Kidney glomerular epithelial cell (primary cell): Measurements from ENCODE around the gene FZR1.

Experiments
- DNase-seq: peaks from one replicate; lab custom pipeline; 2025; lab: John Stamatoyannopoulos, UW

The FZR1 gene

DNA sequence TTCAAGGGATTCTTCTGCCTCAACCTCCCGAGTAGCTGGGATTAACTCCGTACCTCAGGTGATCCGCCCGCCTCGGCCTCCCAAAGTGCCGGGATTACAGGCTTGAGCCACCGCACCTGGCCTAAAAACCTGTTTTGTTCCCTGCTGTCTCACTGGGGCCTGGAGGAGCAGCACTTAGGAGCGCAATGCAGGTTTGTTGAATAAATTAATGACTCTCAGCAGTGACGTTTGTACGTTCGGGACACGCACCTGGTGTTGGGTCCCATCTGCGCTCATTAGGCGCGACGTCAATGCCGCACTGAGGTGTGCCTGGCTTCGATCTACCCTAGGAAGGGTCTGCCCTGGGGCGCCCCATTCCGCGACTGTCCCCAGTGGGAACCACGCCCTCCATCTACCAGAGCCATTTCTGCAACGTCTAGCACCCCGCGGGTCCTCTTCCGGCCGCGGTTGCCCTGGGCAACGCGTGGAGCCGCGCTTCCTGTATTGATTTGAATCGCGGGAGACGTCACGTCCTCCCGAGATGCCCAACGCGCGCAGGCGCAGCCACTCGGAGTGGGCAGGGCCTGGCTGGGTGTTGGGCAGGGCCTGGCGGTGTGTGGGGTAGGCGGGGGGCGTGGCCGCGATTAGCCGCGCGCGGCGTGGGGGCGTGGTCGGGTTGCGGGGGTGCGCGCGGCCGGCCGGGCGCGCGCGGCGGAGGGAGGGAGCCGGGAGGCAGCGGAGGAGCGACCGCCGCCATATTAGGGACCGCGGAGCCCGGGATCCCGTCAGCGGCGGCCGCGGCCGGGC is at the start of gene FZR1:
Gene FZR1 (plus strand): TSS at position 714 of the 786 bp plus-strand sequence. CDS start 16,679 bp downstream, outside the sequence.
- DNase-seq: peak; percentile 95

DNA sequence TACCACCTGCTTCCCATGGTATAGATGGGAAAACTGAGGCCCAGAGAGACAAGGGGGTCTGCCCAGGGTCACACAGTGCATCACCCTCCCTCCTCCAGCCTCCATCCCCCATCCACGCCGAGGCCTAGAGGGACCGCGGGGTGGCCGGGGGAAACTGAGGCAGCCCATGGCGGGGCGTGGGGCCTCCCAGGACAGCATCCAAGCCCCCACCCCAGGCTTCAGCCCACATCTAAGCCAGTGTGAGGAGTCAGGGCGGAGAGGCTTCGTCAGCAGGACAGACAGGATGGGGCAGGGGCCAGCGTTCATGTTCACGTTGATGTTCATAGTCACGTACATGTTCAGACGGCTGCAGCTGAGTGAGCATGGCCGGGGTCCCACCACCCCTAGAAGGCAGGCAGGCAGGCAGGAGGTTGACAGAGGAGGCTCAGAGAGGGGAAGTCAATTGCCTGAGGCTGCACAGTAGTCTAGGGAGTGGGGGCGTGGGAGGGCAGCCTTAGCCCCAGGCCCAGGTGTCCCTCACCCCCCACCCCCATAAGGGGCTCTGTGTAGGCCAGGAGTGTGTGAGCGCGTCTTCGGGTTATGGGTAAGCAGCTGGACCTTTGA is 49.1 kb upstream of the FZR1 start:
- DNase-seq: no peak

DNA sequence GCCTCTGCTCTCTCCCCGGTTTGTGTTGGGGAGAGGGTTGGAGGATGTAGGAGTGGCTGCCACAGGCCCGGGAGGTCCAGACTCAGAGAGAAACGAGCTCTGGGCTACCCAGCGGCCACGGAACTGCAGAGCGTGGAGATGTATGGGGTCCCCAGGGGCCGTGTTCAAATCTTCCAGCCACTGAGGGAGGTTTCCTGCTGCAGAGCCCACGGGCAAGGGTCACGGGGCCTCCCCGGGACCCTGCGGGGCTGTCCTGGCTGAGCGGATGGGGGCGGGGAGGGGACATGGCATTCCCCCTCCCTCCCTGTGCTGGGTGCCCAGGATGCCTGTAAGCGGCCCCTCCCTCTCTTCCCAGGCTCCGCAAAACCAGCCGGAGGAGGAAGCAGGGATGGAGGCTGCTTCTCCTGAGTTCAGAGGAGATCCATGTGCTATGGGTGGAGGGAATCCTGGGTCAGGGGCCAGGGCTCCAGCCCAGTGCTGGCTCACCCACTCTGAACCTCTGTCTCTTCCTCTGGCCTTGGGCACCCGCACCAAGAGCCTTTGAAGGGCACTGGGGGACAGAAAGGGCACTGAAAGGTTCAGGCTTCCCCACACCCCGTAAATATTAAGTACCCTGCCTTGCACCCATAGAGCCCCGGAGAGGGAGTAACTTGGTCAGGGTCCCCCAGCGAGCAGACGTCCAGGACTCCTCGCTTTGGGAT is 48.4 kb upstream of the FZR1 start:
- DNase-seq: no peak

DNA sequence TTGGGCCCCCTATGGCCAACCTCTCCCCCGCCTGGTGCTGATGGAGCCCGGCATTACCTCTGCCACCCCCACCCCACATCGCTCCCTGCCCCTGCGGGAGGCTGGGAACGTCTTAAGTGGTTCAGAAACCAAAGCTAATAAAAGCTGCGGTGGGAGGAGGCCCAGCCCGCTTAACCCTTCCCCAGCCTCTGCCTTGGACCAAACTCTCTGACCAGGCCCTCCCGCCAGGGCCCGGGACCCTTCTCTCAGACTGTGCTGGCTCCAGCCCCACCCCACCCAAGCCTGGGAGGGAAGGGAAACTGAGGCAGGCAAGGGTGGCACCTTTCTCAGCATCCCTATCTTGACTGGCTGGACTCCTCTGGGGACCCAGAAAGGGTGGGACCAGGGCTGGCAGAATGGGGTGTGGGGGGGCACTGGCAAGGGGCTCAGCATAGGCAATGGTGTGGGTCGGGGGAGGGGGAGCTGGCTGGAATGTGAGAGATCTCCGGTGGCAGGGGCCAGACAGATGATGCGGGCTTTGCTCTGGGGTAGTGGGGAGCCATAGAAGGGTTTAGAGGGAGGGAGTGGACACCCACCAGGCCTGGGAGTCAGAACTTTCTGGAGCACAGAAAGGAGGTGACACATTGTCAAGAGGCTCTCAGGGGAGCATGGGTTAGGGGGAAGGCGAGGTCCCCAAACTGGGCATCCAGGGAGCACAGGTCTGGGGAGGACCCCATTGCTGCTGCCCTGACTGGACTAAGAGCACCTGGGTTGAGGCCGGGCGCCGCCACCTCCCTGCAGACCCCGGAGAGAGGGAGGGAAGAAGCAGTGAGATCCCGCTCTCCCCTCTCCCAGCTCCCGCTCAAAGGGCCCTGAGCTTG is 47.7 kb upstream of the FZR1 start:
- DNase-seq: no peak

DNA sequence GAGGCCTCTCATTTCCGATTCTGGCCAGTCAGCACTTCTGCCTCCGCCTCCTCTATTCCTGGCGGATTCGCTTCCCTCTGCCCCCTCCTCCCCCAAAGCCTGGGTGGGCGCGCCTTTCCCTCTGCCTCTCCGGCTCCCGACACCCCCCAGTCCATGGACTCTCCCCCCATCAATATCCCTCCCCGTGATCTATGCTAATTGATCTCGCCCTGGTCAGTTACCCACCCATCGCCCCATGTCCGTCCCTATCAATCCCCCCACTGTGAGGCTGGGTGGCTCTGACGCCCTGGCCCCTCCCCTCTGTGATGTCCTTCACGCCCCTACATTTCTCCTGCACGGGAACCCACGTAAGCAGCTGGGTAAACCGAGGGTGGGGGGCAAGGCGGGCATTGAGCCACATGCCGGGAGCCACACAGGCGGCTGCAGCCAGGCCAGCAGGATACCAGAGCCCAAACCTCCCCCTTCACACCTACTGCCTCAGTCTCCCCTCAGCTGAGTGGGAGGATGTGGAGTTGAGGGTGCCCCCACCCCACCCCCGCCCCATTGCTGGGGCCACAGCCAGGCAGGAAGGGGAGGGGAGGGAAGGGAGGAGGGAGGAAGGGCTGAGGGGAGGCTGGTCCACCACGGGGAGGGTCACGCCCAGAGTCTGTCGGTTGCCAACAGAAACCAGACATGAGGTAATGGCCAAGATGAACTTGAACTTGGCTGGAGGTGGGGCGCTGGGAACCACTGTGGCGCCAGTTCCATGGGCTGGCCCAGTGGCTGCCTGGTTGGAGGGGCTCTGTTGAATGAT is 46.8 kb upstream of the FZR1 start:
- peak; percentile 92 for DNase-seq

DNA sequence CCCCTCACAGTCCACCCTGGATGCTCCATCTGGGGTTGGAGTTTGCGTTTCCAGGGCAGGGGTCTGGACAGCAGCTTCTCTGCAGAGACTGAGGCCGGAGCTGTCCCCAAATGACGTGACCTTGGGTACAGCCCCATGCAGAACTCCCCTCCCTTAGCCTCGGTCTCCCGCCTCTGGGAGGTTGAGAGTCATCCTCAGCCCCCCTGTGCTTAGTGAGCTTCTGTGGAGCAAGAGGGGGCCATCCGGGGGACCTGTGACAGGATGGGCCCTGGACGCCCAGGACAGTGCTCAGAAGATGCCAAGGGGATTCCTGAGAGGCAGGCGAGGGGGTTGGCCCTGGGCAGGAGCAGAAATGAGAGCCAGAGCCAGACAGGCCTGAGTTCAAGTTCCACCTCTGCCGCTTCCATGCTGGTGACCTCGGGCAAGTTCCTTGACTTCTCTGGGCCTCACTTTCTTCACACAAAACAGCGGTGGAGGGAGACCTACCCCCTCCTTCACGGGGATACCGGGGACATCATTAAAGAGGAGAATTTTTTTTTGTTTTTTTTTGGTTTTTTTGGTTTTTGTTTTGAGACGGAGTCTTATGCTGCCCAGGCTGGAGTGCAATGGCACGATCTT is 46.0 kb upstream of the FZR1 start:
- no peak for DNase-seq

DNA sequence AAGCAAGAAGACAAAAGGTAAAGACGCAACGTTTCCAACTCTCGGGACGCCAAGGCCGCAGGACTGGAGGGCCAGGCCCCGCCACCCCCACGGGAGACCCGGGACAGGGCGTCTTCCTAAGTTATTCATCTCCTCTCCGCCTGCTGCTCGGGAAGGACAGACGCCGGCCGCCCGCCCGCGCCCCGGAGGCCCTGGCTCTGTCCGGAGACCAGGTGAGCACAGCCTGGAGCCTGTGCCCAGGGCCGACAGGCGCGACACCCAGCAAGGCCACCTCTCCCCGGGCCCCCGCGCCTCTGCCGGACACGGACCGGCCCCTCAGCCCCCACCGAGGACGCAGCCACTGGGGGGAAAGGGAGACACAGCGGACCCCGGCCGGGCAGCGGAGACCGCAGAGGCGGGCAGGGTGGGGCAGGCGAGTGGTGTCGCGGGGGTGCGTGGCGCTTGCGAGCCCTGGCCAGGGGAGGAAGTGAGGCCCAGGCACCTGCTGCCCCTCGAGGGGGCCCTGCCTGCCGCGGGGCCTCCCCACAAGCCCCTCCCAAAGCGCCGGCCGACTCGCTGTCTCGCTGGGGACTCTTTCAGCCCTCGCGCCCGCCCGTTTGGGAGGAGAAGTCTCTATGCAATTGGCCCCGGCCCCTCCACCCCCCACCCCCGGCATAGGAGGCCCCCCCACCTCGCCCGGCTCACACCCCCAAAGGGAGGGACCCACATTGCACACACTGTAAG is 43.0 kb upstream of the FZR1 start:
- no peak for DNase-seq

DNA sequence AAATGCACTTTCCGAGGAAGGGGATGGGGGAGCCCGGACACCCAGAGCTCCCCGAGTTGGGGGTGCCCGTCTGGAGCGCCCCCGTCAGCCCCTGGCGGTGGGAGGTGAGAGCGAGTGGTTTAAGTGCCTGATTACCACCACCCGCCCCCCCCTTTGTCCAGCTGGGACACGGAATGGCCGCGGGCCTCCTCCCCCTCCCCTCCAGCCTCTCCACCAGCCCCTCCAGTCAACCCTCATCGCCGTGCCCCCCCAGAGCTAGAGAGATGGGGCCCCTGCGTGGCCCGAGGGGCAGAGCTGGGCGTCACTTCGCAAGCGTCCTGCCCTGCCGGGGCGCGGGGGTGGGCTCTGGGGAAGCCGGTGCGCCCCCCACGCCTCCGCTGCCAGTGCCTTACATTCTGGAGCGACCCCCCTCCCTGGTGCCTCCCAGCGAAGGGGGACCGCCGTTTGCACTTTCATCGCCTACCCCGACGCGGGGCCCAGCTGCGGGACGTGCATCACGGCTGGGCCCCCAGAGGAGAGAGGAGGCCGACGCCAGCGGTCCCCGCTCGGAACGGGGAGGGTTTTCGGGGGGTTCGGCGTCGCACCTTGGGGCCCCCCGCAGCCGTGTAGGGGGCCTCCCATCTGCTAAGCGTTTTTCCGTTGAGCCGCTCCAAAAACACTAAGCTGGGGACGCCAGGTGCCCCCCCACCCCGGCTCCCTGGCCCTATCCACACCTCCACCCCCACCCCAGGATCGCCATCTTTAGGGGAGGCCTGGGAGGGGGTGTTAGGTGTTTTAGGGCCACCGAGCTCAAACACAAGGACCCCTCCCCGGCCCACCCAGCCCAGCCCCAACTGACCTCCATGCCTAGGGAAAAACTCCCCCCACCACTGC is 42.2 kb upstream of the FZR1 start:
- DNase-seq: no peak

DNA sequence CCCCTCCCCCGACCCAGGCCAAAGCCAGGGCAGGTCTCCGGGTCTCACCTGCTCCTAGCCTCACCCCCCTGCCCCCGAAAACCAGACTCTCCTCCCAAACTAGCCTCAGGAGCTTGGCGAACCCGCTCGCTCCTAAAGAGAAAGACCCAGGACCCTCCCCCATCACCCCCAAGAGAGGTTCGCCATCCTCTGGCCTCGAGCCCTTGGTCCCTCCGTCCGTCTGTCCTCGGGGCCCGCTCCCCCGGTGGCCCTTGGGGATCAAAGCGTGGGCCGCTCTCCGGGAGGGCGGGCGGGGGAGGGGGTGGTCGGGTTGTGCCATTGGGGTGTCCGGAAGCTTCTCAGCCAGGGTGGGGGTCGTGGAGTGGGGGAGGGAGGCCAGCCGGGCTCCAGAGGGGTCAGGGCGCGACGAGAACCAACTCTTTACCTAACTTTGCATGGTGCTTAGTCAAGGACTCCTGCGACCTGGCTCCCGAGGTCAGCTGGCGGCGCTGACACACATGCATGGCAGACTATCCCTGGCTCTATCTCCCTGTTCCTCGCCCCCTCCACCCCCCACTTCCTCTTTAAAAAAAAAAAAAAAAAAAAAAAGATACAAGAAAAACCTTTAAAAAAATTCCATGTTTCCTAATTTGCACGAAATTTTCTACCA is 41.4 kb upstream of the FZR1 start:
- DNase-seq: no peak

DNA sequence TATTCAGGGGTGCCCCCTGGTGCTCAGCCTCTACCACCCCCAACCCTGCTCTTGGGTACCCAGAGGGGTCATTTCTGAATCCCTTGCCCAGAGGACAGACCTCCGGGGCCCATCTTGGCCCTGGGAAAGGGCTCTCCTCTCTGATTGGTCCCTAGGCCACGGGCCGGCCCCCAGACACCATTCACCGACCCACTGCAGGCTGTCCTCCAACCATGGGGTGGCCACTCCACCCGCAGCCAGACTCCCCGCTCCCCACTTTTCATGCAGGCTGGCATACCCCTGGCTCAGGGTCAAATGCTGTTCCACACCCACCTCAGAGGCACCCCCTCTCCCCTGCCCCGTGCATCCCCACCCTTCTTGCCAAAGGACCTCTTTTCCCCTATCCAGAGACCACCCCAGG is 40.6 kb upstream of the FZR1 start:
- DNase-seq: no peak

DNA sequence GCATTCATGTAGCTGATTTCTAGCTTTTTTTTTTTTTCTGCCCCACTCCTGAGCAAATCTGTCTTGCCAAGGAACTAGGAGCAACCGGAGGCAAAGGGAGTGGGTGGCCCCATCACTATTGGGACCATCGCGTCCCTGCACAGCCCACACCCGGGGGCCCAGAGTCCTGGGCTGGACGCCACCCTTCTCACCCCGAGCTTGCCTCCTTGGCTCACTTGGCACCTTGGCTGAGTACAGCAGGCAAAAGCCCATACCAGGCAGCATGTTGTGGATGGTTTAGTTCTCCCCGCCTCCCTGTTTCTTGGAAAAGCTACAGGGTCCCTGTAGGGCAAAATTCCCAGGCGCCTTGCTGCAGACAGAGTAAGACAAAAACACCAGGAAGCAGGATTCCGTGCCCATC is 39.5 kb upstream of the FZR1 start:
- DNase-seq: no peak

DNA sequence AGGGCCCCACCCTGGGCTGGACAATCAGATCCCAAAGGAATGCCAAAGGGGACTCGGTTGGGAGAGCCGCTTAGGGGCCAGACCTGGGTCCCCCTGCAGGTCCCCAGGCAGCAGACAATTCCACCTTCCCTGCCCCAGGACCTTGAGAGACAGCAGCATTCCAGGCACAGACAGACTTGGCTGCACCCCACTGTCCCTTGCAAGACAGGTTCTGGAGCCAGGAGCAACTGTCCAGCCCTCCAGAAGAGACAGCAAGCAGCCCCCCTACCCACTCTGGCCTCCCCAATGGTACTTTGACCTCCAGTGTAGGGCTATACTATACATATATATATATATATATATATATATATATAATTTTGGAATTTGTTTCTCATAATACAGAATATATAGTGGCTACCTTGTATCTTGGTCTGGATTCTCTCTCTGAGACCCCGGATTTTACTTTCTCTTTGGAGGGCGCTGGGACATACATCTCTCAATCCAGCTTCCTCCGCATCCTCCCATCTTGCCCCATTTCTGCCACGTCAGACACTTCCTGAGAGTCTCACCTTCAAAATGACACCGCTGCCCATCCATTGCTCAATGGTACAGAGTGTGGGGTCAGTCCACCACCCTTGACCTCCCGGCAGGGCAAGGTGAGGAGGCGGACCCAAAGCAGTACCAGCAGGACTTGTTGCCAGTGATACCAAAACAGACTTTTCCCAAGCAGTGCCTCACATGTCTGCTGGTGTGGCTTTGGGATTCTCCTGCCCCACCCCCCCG is 38.5 kb upstream of the FZR1 start:
- no peak for DNase-seq

DNA sequence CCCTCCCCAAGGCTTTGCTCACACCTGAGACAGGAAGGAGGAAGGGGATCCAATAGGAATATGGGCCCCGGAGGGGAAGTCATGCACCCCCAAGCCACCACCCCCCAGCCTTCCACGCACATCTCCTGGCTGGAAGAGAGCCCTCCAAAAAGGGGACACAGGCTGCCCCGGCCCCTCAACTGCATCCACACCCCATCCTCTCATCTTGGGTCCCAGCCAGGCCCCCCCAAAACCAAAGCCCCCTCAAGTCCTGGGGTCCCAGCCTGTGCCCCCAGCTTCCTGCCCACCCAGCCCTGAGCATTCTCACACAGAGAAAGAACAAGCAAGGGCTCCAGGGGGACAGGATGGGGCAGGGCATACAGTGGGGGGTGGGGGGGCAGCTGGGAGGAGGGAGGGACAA is 37.9 kb upstream of the FZR1 start:
- DNase-seq: no peak

DNA sequence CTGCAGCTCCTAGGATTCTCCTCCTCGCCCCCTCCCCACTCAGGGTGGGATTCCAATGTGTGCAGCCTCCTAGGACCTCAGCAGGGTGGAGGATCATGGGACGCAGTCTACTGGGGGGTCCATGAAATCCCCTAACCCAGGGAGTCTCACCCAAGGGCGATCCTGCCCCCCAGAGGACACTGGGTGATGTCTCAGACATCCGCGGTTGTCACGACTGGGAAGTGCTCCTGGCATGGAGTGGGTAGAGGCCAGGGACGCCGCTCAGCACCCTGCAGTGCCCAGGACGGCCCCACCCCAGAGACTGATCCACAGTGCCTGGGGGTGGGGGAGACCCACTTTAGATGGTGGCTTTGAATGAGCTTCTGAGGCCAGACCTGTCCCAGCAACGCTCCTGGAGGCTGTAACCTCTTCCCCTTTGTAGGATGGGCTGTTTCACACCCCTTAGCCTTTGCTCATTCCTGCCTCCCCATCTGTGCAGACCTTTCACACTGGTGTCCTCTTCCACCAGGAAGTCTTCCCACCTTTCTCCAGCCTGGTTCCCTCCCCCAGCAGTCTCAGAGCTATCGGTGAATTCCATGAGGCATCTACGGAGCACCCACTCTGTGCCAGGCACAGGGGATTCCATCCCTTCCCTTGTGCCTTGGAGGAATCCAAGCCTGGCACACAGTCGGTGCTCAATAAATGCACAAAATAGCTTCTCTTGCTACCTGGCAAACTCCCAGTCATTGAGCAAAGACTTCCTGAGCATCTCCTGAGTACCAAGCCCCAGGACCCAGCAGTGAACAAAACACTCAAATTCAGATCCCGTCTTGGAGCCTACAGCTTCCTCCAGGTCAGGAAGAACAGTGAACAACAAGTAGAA is 36.2 kb upstream of the FZR1 start:
- DNase-seq: no peak

DNA sequence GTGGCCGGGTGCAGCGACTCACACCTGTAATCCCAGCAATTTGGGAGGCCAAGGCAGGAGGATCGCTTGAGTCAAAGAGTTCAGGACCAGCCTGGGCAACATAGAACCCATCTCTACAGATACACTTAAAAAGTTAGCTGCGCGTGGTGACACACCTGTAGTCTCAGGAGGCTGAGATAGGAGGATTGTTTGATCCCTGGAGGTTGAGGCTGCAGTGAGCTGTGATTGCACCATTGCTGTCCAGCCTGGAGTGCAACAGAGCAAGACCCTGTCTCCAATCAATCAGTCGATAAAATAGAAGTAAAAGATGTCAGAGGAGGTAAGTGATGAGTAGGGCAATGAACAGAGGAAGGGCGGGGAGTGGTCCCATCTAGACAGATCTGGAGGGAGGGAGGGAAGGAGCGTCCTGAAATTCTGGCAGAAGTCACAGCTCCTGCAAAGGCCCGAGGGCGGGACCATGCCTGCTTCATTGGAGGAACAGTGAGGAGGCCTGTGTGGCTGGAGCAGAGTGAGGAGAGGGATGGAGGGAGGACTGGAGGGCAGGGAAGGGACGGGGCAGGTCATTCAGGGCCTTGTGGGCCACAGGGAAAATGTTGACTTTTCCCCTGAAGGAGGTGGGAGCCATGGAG is 35.5 kb upstream of the FZR1 start:
- DNase-seq: no peak

DNA sequence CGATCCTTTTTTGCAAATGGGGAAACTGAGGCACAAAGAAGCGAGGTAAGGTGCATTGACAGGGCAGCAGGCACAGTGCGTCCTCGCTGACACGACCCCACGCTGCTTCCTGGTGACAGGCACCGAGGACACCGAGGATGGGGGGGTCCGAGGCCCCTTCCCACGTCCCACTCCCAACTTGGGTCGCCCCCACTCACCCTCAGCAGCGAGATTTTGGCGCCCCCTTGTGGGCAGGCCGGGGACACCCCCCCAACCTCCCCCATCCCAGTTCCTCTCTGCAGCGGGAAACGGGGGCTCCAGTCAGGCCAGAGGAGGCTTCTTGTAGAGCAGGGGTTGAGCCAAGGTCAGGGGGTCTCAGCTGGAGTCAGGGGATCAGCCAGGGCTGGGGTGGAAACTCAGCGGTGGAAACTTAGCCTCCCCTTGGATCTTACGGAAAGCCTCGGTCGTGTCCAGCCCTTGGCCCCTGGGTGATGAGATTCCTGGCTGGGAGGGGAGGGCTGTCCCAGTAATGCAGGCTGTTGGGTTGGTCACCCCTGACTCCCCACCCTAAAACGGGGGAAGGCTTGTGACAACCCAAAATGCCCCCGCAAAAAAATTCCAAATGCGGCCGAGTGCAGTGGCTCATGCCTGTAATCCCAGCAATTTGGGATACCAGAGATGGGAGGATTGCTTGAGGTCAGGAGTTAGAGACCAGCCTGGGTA is 34.0 kb upstream of the FZR1 start:
- DNase-seq: no peak
